SH-SY5Y (cell line): ENCODE data around the gene PJVK.

ENCODE experiments used
- GATA2 ChIP-seq: IDR thresholded peaks from 2 replicates; pipeline ENCODE4 v1.6.1; 2011; ENCODE audit warnings: mild to moderate bottlenecking, low read depth, low read length
- GATA3 ChIP-seq: IDR thresholded peaks from 2 replicates; pipeline ENCODE4 v1.6.1; 2011; ENCODE audit warnings: low read depth, mild to moderate bottlenecking, low read length, moderate library complexity

DNA sequence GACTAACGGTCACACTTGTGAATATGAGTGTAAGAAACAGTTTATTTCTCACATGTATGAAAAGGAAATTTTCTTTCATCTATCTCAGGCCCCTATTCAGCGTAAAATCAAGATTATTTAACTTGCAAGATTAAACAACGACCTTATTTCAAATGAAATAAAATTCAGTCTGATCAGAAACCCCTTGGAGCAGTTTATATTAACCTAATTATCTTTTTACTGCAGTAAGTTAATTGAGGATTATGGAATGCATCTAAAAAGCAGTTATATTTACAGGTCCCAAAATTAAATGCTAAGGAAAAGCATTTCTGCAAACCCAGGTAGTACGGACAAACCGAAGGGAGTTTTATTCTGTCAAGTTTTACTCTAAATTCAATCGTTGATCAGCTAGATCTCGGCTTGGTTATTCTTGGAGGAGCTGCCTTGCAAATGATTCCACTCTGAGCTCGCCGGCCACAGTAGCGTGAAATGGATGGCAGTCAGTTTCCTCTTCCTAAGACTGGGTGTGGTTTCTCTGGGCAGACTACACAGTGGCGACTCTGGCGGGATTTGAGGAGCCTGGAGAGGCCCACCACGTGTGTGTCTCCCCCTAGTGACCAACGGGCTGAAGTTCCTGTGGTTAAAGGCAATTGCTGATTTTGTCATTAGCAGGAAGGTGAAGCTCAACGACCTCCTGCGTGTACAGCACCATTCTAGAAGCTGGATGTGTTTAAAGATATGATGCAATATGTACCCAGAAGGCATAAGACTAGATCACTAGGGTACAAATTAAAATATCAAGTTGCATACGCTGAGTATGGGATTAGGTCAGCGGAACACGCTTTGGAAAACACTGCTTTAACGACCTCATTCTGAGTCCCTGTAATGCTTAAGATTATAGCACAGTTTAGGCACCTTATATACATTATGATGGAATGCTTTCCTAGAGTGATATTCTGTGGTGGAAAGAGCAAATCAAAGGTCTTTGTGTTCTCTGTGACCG lies 36.6 kb upstream of the PJVK start:
- TF ChIP-seq GATA2 (no peak), GATA3 (no peak)
